Right atrium auricular region (tissue), 2 donors: ENCODE data around the gene RNF220. TPM values are rescaled to one million over a fixed set of nuclear protein-coding genes. Genes with fewer than 3 reads are reported as not detected.

Experiments
- DNase-seq: peaks from one replicate; pipeline ENCODE4 v3.0.0-alpha.2; 2019; ENCODE audit warnings: low spot score
- H3K27ac ChIP-seq, 2 donors: fragments of 200-600 bp; sonication (generic); 1 replicate in 1 of 2; 2 replicates in 1 of 2; pipeline ENCODE4 v1.5.1; 2016 to 2019
- H3K27me3 ChIP-seq, 2 donors: fragments of 200-600 bp; sonication (generic); one replicate each; pipeline versions ENCODE4 v1.5.1 to v1.6.0; 2017 to 2019
- H3K36me3 ChIP-seq: fragments of 200-600 bp; sonication (generic); one replicate; pipeline ENCODE4 v1.5.1; 2016
- H3K4me1 ChIP-seq, 2 donors: fragments of 200-600 bp; sonication (generic); one replicate each; pipeline versions ENCODE4 v1.5.1 to v1.6.0; 2017 to 2019
- H3K4me3 ChIP-seq, 2 donors: fragments of 200-600 bp; sonication (generic); 1 replicate in 1 of 2; 2 replicates in 1 of 2; pipeline ENCODE4 v1.5.1; 2017 to 2019; ENCODE audit warnings: mild to moderate bottlenecking in 1 of 2, moderate library complexity in 1 of 2
- H3K9me3 ChIP-seq, 2 donors: fragments of 200-600 bp; sonication (generic); one replicate each; pipeline ENCODE4 v1.5.1; 2019
- CTCF ChIP-seq, 2 donors: fragments of 200-600 bp; sonication (generic); IDR thresholded peaks; one replicate each; pipeline ENCODE4 v1.5.1; 2019; ENCODE audit warnings: antibody characterized with exemption in 2 of 2
- total RNA-seq, 2 donors: library from RNA; depleted of rRNA; stranded (reverse); fragments of >200 nt; gene quantifications; one replicate each; pipeline ENCODE4 v1.1.0, GENCODE V29; 2016

Gene RNF220
- total RNA-seq, 2 donors from 2014 or later = 76.1 to 91.6 TPM

GRCh38 chr1:44534771-44535170 is 129.7 kb downstream of the RNF220 start:
- H3K9me3 ChIP-seq = no peaks in the 10 kb centered on the region
- DNase-seq = no peak
- no peak for TF ChIP-seq CTCF (IDR thresholded peaks at IDR 0.05)
- no peaks in the 10 kb centered on the region for H3K27me3 ChIP-seq
- no peak overlapping the region for H3K4me3 ChIP-seq
- H3K36me3 ChIP-seq = no peaks in the 10 kb centered on the region
- no peak overlapping the region for H3K27ac ChIP-seq
- H3K4me1 ChIP-seq = no peaks in the 10 kb centered on the region

GRCh38 chr1:44536357-44537209 is 131.5 kb downstream of the RNF220 start:
- Histone ChIP-seq H3K27me3 (no peaks in the 10 kb centered on the region), H3K36me3 (no peaks in the 10 kb centered on the region), H3K9me3 (no peaks in the 10 kb centered on the region), H3K4me3 (no peak overlapping the region), H3K27ac (no peak overlapping the region), H3K4me1 (no peaks in the 10 kb centered on the region)
- DNase-seq = no peak
- no peak for TF ChIP-seq CTCF (IDR thresholded peaks at IDR 0.05)

GRCh38 chr1:44537538-44537937 is 132.5 kb downstream of the RNF220 start:
- no peak for TF ChIP-seq CTCF (IDR thresholded peaks at IDR 0.05)
- no peaks in the 10 kb centered on the region for H3K27me3 ChIP-seq
- no peak overlapping the region for H3K27ac ChIP-seq
- H3K36me3 ChIP-seq = no peaks in the 10 kb centered on the region
- no peak overlapping the region for H3K4me3 ChIP-seq
- no peak for DNase-seq
- H3K9me3 ChIP-seq = no peaks in the 10 kb centered on the region
- no peaks in the 10 kb centered on the region for H3K4me1 ChIP-seq

- no peak for TF ChIP-seq CTCF (IDR thresholded peaks at IDR 0.05)
- H3K4me3 ChIP-seq = no peak overlapping the region
- no peak for DNase-seq
These were observed 132.9 kb downstream of the RNF220 start for GRCh38 chr1:44537956-44538355.

GRCh38 chr1:44539991-44540730 is 135.1 kb downstream of the RNF220 start:
- DNase-seq = no peak
- H3K27me3 ChIP-seq = peaks cover 0 to 3% of the 10 kb centered on the region in 2 donors
- H3K9me3 ChIP-seq = no peaks in the 10 kb centered on the region
- H3K27ac ChIP-seq = no peak overlapping the region
- H3K4me3 ChIP-seq = no peak overlapping the region
- H3K36me3 ChIP-seq = no peaks in the 10 kb centered on the region
- TF ChIP-seq CTCF (IDR thresholded peaks at IDR 0.05) = no peak
- no peaks in the 10 kb centered on the region for H3K4me1 ChIP-seq

More at GRCh38 chr1:44537956-44538355, 132.9 kb downstream of the RNF220 start:
- peaks cover 0 to 3% of the 10 kb centered on the region in 2 donors for H3K27me3 ChIP-seq
- H3K36me3 ChIP-seq = no peaks in the 10 kb centered on the region
- H3K9me3 ChIP-seq = no peaks in the 10 kb centered on the region
- no peak overlapping the region for H3K27ac ChIP-seq
- H3K4me1 ChIP-seq = no peaks in the 10 kb centered on the region
